Left kidney (tissue), 2 donors: ENCODE results near the gene ABCA7. TPM values are rescaled to one million over a fixed set of nuclear protein-coding genes. Genes with fewer than 3 reads are reported as not detected.

ENCODE experiments used
- DNase-seq: peaks from one replicate; pipeline ENCODE4 v3.0.0-alpha.2; 2013
- polyA plus RNA-seq: library from polyadenylated mRNA; unstranded; fragments of 120-200 nt; gene quantifications from one replicate; pipeline ENCODE4 v1.2.1, GENCODE V29; 2013; ENCODE audit not compliant: insufficient read length

The ABCA7 gene
- polyA plus RNA-seq, 1 donor = 7.6 TPM

- DNase-seq = no peak
Observed at GRCh38 chr19:1070931-1071791, 31.3 kb downstream of the ABCA7 start.

DNA sequence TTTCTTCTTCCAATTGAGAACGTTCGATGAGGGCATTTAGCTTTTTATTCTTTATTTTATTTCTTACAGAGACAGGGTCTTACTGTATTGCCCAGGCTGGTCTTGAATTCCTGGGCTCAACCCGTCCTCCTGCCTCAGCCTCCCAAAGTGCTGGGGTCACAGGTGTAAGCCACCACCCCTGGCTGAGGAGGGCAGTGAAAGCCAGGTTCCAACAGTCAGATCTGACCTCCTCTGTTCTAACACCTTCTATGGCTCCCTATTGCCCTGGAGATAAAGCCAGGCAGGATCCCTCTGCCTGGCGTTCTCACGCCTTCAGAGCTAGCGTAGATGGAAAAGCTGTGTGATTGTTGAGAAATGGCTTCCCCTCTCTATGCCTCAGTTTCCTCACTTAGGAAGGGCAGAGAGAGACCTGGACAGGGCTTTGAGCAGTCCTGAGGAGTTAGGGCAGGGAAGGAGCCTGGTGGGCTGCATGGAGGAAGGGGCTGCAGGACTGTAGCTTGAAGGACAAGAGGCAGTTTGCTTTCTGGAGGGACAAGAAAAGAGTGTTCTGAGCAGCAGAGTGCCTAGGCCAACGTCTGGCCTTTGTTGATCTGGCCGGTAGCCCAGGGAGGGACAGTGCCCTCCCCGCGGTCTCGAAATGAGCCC lies 32.6 kb downstream of the ABCA7 start:
- no peak for DNase-seq

GRCh38 chr19:1073063-1073955 lies 33.4 kb downstream of the ABCA7 start:
- DNase-seq = no peak

DNA sequence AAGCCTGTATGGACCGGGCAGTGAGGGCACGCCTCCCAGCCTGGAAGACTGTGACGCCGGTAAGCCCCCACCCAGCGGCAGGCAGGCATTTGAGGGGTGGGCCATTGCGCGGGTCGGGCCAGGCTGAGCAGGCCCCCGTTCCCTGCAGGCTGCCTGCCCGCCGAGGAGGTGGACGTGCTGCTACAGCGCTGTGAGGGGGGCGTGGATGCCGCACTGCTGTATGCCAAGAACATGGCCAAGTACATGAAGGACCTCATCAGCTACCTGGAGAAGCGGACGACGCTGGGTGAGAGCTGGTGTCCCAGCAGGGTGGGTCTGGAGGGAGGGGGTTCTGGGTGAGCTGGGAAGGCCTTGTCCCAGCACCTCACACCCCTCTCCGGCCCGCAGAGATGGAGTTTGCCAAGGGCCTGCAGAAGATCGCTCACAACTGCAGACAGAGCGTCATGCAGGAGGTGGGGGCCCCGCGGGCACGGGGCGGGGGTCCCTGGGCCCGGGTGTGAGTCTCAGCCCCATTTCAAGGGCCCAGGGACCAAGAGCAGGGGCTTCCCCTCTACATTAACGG lies 34.1 kb downstream of the ABCA7 start:
- no peak for DNase-seq

DNA sequence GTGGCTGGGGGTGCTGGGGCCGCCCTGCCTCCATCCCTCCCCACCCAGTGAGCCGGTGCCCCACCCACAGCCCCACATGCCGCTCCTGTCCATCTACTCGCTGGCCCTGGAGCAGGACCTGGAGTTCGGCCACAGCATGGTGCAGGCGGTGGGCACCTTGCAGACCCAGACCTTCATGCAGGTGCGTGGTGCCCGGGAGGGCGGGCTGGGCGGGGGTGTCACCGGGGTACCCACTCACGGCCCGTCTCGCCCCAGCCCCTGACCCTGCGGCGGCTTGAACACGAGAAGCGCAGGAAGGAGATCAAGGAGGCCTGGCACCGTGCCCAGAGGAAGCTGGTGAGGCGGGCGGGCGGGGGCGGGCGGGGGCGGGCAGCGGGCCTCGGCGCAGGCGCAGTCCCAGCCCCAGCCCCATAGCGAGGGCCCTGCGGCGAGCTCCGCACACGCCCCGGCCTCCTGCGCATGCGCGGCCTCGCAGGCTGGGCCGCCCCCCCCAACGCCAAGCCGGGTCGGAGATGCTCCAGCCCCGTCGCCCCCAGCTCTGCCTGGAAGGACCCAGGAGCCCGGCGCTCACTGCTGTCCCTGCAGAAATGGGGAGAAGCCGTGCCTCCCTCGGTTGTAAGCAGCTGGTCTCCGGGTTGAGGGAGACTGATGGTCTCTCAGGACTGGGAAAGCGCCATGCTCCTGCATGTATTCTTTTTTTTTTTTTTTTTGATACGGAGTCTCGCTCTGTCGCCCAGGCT lies 34.8 kb downstream of the ABCA7 start:
- DNase-seq = no peak

GRCh38 chr19:1076046-1076386 lies 36.1 kb downstream of the ABCA7 start:
- DNase-seq = no peak

DNA sequence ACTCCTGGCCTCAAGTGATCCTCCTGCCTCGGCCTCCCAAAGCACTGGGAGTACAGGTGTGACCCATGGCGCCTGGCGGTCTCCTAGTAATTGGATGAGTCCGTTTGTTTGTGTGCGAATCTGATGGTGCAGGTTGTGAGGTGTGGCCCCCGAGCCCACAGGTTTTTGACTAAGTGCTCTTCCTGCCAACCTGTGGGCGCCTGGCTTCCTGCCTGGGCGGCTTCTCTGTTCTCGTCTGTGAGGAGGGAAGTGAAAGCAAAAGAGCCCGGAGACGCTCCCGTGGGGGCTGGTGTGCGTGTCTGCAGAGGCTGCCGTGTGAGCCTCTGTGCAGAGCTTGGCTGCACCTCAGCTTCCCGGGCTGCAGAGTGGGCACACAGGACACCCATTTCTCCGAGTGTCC lies 37.0 kb downstream of the ABCA7 start:
- DNase-seq = no peak

- no peak for DNase-seq
Observed at GRCh38 chr19:1079566-1080111, 39.7 kb downstream of the ABCA7 start.

- DNase-seq = no peak
Observed at GRCh38 chr19:1080360-1081161, 40.7 kb downstream of the ABCA7 start.

DNA sequence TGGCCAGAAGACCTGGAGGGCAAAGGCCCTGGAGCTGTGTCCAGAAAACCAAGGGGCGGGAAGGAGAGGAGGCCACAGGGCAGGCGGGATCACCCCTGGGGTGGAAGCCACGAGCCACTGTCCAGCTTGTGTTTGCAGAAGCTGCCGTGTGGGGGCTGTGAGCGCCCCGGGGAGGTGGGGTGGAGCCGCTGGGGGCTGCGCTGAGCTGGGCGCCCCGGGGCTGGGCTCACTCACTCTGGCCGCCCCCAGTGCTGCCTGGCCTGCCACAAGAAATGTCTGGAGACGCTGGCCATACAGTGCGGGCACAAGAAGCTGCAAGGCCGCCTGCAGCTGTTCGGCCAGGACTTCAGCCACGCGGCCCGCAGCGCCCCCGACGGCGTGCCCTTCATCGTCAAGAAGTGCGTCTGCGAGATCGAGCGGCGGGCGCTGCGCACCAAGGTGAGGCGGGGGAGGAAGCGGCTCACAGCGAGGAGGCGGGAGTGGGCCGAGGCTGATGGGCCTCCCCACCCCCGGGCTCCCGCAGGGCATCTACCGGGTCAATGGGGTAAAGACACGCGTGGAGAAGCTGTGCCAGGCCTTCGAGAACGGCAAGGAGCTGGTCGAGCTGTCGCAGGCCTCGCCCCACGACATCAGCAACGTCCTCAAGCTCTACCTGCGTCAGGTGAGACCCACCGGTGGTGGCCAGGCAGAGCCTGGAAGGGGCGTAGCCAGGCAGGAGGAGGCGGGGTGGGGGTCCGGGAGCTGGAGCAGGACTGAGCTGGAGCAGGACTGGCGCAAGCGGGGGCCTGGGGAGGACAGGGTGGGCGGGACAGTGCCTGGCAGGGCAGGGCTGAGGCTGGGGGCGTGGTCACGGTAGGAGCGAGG lies 41.6 kb downstream of the ABCA7 start:
- no peak for DNase-seq

- DNase-seq = peak; percentile 66
Observed at GRCh38 chr19:1082165-1082927, 42.4 kb downstream of the ABCA7 start.

DNA sequence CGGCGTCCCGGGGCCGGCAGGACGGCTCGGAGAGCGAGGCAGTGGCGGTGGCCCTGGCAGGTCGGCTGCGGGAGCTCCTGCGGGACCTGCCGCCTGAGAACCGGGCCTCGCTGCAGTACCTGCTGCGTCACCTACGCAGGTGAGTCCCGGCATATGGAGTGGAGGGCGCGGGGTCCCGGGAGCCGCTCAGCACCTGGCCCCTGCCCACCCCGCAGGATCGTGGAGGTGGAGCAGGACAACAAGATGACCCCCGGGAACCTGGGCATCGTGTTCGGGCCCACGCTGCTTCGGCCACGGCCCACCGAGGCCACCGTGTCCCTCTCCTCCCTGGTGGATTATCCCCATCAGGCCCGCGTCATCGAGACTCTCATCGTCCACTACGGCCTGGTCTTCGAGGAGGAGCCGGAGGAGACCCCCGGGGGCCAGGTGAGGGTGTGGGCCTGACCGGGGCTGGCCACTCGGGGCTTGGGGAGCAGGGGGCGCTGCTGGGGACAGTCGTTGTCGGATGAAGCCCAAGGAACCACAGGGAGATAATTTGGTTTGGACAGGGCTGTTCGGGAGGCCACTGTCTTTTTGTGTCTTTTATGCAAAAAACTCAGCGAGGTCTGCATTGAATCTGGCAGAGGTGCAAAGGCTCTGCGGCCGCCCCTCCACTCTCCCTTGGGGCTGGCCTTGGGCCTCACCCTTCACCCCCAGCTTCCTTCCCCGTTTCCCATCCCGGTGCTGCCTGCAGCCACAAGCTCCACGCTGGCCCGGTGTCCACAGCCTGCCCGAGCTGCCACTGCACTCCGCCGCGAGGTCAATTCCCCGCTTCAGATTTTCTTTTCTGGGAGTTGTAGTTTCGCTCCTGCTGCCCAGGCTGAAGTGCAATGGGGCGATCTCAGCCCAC lies 43.3 kb downstream of the ABCA7 start:
- DNase-seq = no peak

GRCh38 chr19:1084024-1084868 lies 44.3 kb downstream of the ABCA7 start:
- no peak for DNase-seq

- DNase-seq = no peak
Observed at GRCh38 chr19:1085053-1085658, 45.2 kb downstream of the ABCA7 start.

DNA sequence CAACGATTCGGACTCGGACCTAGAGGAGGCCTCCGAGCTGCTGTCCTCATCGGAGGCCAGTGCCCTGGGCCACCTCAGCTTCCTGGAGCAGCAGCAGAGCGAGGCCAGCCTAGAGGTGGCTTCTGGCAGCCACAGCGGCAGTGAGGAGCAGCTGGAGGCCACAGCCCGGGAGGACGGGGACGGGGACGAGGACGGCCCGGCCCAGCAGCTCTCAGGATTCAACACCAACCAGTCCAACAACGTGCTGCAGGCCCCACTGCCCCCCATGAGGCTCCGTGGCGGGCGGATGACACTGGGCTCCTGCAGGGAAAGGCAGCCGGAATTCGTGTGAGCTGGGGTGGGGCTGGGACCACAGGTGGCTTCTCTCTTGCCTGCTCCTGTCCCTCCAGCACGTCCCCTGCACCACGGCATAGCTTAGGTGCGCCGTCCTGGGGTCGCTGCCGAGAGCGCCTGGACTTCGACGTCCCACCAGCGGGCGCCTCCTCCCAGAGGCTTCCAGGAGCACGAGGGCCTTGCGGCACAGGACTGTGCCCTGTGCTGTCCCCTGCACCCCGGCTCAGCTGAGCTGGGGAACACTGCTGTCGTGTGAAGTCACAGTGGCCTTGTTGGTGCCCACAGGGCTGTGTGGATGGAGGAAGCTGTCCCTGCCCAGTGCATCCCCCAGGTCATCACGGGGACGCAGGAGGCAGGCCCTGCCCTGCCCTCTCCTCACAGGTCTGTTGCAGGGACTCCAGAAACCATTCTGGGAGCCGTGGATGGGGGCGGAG lies 46.0 kb downstream of the ABCA7 start:
- no peak for DNase-seq
